GM19468 (cell line): Measurements from ENCODE around the gene ARL13B.
"Not testable (repeated sequence)": the region's sequence is repeated elsewhere in the genome, so short reads cannot be mapped to it uniquely, and the experiment has no call there.

ENCODE experiments used
- ATAC-seq: cut with Tn5 transposase; IDR thresholded peaks from one replicate; pipeline ENCODE4 v1.9.1; 2021; ENCODE audit warnings: mild to moderate bottlenecking, moderate library complexity, moderate number of reproducible peaks; ENCODE audit not compliant: unreplicated experiment; ENCODE audit errors: extremely low read depth

Gene ARL13B

DNA sequence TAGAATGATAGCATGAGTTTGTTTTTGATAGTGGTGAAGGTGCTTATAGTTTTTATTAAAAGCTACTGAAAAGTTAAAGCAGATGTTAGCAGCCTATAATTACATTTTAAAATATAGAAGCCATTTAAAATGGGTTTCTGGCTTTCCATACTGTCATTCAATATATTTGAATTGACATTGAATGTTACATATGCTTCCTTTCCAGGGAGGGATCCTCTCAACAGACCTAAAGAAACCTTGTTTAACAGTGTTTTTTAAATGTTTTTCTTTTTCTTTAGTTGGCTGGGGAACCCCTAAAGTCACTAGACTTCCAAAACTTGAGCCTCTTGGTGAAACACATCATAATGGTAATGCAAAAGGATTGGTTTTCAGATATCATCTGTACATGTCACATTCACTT is 70.6 kb downstream of the ARL13B start:
- no peak for ATAC-seq

DNA sequence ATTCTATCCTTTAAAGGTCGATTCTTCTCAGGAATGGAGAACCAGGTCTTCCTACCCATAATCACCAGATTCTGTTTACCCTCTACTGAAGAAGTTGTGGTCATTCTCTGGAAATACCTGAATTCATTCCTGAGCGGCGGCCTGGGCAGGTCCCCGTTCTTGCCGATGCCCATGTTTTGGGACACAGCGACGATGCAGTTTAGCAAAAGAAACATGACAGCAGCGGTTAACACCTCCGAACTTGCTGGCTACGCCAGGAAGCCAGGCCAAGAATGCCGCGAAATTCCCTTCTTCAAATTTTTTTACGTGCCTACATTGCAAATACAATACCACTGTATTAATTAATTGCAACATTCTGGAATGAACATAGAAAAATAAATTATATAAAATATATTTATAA is 81.3 kb downstream of the ARL13B start:
- no peak for ATAC-seq

DNA sequence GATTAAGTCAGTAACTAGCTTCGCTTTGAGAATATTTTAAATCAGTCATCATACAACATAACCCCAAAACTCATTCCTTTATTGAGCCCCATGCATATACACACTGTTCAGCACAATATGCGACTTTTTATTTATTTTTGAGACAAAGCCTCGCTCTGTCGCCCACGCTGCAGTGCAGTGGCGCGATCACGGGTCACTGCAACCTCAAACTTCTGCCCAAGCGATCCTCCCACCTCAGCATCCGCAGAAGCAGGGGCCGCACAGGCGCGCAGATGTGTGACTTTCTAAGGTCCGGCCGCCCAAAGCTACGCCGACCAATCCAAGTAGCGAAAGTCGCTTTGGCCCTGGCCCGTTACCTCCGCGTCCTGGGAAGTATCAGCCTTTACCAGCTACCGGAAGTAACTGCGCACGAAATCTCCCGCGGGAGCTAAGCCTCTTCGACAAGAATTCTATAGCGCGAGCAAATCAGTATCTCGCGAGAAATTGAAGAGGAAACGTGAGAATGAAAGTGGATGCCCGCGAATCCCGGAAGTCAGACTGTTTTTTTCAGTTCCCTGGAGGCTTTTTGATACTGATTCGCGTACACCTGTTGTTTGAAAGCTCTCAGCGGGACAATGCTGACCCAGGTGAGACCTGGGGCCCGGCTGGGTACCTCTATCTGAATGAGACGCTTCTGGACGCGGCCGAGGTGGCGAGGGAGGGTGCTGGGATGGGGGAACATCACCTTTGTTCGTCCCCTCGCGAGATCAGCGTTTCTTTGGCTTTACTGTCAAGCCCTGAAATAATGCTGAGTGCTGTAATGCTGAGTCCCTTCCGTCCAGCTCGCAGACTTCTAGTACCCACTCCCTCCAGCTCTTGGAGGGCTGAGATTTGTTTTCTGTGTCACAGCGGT is 82.8 kb downstream of the ARL13B start, which contains the start of the genes DHFR2 and NSUN3:
Gene DHFR2 (minus strand): TSS at position 404 of the 892 bp plus-strand sequence. CDS start 1,405 bp downstream, outside the sequence.
Gene NSUN3 (plus strand): TSS at position 549 of the 892 bp plus-strand sequence. CDS start 66 bp downstream, at position 615.
- peak; percentile 95 for ATAC-seq

DNA sequence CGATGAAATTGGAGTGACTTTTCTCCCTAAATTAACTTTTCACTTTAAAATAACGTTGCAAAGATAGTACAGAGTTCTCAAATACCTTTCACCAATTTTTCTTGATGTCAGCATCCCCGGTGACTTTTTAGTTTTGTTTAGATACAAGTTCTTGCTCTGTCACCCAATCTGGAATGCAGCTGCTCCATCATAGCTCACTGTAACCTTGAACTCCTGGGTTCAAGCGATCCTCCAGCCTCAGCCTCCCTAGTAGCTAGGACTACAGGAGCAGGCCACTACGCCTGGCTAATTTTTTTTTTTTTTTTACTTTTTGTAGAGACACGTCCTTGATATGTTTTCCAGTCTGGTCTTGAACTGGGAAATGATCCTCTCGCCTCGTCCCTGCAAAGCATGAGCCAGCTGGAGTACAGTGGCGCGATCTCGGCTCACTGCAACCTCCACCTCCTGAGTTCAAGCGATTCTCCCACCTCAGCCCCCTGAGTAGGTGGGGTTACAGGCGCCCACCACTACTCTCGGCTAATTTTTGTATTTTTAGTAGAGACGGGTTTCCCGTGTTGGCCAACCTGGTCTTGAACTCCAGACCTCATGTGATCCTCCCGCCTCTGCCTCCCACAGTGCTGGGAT is 83.7 kb downstream of the ARL13B start:
- ATAC-seq: no peak

DNA sequence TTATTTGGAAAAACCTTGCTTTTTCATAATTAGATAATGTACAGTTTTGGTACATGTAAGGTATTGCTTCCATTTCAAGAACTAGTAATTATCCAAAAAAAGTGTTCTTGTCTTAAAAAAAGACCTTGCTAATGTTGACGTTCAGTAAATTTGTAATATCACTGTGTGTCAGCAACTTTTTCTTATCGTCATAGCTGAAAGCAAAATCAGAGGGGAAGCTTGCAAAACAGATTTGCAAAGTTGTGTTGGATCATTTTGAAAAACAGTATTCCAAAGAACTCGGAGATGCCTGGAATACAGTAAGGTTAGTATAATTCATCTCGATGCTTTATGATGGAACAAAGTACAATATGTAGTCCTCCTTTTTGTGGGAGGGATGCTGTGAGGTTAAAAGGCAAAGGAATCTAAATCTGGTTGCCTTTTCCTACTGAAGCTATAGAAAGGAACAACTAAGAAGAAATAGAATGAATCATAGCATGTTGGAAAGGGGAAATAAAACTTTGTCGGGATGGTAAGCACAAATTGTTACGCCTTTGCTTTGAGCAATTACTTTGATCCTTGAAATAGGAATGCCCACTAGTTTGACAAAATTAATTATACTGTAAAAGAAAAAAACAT is 84.4 kb downstream of the ARL13B start:
- no peak for ATAC-seq

DNA sequence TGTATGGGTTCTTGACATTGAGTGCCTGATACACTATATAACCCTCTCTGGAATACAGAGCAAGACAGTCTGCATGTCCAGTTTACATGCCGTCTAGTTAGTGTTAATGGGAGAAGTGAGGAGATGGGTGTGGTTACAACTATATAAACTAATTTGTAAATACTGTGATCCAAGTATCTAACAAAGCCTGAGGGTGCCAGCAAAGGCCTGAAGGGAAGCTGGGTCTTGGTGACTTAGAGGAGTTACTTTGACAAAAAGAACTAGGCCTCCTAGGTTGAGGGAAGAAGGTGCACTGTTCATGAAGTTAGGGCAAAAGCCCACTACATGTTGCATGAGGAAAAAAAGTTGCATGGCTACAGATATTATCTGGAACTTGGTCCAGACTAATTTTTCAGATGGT is 85.2 kb downstream of the ARL13B start:
- no peak for ATAC-seq

DNA sequence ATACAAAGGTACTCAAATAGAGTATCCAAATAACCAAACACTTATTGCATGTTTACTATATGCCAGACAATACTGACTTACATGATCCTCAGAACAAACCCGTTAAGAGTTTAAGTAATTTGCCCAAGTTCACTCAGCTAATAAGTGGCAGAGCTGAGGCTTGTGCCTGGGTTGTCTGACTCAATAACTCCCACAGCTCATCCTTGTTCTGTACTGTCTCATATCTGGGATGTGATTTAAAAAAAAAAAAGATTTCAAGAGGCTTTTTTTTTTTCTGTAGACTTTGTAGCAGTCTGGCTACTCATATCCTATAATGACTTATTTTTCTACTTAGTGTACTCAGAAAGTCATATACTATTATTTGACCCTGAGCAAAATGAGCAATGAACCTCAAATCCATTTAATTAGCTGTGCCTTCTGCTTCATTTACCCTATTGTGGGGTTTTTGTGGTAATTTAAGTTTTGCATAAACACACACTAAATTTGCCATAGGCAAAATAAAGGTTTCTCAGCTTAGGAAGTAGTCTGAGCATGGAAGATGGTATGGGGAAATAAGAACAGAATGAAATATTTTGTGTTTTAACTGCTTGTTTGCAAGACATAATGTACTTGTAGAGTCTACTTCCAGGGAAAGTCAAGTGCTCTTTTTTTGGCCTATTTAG is 86.0 kb downstream of the ARL13B start:
- ATAC-seq: no peak

DNA sequence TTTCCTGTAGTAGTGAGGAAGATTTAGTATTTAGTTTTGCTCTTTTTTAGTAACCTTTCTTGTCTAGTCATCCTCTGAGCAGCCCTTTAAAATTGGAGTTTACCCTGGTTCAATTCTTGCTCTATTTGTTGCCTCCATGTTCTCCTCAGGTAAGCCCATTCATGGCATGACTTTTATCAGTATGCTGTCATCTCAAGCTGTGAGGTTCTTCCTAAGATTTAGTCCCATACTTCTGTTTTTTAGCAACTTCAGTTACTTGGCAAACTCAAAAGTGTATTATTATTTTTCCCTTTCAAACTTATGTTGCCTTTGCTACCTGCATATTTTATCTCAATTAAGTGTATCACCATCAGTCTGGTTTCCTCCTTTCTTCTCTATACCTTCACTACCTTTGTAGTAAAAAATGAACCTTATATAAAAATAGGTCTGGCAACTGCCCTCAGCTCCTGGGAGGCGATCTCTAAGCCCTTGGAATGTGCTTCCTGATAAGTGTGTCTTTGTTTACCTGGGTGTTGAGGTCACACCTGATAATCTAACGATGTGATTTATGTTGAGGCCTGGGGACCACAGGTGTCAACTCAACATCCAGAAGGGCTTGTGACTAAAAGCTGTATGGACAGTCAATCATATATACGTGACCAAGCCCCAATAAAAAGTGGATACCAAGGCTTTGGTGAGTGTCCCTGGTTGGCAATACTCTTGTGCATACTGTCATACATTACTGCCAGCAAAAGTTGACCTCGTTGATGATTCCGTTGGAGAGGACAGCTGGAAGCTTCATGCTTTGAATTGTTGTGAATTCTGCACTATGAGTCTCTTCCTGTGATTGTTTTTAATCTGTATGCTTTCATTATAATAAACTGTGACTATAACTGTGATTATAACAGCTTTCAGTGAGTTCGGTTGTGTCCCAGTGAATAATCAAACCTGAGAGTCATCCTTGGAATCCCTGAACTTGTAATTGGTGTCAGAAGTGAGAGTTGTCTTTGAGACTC is 86.8 kb downstream of the ARL13B start:
- ATAC-seq: no peak

DNA sequence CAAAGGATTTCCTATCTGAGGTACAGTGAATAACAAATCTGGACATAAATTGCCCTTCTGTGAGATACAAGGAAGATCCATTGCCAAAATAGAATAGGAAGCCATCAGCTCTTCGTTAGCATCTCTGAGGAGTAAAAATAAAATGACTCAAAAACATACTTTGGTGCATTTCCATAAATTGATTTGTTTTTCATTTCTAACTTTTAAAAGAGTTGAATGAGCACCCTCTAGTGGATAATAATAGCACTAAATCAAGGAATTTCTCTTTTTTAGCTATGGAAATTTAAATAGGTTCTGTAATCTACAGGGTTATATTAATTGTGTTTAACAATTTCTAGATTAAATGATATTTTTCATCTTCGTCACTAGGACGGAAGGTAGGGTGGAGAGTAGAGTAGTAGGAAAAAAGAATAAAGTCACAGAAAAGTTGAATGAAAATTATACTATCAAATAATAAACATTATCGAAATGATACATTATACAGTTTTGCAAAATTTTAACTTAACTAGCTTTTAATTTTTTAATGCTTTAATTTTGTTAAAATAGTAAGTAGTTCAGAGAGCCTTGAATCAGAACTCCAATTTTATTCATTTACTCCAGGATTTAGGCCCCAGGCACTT is 89.3 kb downstream of the ARL13B start:
- no peak for ATAC-seq

DNA sequence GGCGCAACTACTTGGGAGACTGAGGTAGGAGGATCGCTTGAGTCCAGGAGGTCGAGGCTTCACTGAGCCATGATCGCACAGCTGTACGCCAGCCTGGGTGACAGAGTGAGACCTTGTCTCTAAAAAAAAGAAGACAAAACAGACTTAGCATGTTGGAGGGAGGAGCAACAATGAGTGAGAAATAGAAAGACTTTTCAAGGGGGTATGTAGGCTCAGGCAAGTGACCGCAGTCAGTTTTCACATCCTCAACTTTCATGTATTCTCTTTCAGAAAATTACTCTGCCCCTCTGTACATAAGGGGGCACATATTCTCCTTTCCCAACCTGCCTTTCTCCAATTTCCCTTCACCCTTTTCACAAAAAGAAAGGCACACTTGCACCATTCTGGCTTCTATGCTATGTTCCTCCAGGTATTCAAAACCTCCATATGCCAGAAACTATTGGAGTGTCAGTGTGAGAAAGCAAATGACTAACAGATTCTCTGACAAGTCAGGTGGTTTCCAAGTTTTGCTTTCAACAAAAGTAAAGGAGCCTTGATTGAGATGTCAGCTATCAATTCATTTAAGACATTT is 90.5 kb downstream of the ARL13B start:
- peak; percentile 32 for ATAC-seq

DNA sequence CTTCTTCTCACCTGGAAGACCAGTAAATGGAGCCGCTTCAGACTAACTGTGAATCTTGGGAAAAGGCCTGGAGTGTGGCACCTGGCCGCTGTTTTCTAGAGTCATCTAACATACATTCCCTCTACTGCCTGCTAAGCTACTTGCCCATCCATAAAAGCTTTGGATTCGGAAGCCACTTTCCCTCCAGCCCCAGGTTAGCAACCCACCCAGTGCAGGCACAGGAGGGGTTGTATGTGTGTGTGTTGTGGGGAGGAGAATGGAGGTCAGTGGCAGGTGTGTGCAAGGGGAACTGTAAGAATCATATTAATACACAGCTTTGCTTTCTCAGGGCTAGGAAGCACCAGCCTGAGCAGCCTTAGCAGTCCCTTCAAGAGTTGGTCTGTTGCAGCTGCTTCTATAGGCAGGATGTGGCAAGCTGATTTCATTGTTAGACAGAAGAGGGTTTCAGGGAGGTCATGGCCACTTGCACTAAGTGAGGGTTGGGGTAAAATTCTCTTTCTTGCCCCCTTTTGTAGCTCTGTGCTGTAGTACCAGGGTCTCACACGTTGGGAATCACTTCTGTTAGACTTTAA is 91.8 kb downstream of the ARL13B start:
- peak; percentile 70 for ATAC-seq

DNA sequence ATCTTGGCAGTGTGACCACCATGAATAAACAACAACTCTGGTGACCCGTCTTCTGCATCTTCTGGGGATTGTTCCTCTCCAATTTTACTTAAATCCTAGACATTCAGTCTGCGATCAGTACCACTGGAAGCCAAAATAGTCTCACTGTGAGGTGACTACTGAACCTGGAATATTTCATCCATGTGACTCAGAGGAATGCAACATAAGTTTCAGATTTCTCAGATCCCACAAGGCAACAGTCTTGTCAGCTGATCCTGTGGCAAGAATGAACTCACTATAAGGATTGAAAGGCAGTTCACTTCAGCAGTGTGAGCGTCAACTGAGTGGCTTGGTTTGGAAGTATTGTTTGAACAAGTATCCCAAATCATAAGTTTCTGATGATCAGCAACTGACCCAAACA is 96.1 kb downstream of the ARL13B start:
- no peak for ATAC-seq

DNA sequence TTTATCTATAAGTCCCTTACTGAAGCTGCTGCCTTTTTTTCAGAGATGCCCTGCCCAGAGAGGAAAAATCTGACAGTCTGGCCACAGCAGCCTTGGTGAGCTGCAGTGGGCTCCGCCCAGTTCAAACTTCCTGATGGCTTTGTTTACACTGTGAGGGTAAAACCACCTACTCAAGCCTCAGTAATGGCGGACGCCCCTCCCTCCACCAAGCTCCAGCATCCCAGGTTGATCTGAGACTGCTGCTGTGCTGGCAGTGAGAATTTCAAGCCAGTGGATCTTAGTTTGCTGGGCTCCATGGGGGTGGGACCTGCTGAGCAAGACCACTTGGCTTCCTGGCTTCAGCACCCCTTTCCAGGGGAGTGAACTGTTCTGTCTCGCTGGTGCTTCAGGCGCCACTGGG is 100.6 kb downstream of the ARL13B start:
- ATAC-seq: not testable (repeated sequence)

DNA sequence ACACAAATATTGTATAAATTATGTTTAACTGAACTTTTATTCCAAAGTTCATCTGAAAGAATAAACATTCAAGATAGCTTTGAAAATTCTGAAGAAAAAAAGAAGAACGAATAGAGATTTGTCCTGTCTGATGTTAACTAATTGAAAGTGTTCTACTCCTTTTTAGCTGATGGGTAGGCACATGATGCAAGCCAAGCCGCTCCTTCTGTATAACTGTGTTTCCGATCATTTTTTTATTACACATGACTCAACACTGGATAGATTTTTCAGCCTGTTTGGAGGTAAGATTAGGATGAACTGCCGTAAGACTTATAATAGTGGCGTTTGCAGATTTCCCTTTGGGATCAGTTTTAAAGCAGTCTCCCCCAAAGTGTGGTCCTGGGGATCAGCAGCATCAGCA is 101.9 kb downstream of the ARL13B start:
- no peak for ATAC-seq

DNA sequence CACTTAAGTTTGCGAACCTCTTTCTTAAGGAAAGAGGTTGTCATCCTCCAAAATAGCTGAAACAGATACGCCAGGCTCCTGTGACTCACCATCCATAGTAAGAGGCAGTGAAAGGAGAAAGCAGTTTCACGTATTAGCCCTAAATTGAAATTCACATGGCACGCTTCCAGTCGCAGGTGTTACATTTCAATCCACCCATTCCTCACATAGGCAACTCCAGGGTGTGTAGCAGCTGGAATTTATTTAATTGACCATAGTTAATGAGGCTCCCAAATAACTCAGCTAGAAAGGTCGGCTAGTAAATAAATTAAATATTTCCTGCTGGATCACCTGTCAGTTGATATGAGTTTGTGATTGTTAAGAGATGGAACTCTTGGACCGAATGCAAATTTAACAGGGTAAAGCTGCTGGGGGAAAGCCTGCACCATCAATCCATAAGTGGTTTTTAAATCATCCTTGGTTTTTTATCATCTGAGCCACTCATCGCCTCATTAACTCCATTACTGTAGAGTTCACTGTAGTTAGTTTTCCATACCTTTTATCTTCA is 102.5 kb downstream of the ARL13B start:
- ATAC-seq: no peak

DNA sequence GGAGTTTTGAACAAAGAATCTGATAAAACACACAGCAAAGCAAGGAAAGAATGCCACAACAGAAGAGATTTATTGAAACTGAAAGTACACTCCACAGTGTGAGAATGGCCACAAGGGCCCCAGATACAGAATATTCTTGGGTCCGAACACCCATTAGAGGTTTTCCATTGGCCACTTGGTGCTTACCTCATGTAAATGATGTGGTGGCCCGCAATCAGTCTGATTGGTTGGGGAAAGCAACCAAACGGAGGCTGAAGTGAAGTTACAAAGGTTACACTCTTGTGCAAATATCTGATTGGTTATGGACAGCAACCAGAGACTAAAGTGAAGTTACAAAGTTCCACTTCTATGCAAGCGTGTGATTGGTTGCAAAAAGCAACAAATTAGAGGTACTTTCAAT is 103.3 kb downstream of the ARL13B start:
- peak; percentile 42 for ATAC-seq

DNA sequence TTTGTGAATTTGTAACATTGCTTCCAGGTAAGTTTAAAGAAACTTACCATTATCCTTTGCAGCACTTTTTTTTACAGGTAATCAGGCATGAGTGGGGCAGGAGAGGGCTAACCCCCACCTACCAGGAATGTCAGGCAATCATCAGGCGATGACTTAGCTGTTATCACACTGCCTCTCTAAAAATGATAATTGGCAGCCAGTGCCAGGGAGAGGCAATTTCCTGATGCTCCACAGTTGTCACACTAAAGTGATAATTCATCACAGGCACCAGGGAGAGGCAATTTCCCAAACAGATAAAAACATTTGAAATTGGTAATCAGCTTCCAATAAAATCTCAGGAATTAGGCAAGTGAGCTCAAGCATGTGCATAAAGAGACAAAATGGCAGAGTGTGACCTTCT is 109.2 kb downstream of the ARL13B start:
- no peak for ATAC-seq

DNA sequence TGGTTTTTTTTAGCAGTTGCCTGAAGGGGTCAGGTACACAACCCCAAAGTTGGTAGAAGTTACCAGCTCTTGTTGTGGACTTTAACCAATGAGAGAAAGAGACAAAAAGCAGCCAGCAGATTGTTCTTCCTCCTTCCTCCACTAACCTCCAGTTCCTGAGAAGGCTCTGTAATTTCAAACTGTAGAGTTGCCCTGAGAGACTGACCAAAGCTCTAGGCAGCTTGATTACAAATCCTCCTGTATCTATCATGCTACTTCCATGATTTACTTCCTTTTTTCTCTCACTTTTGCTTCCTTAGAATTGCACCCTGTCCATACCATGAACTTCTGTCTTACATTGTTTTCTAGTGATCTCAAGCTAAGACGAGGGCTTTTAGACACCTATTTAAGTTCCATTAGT is 112.1 kb downstream of the ARL13B start:
- ATAC-seq: no peak
